Cardiac muscle cell (in vitro differentiated cells and primary cell): ENCODE data around the gene MYD88. TPM values are rescaled to one million over a fixed set of nuclear protein-coding genes. Genes with fewer than 3 reads are reported as not detected.

Experiments used
- DNase-seq, 2 donors: peaks; one replicate each; pipeline versions ENCODE4 v3.0.0 to v3.0.0-alpha.2; 2010 to 2017; ENCODE audit warnings: low read depth in 1 of 2, low spot score in 1 of 2
- H3K27ac ChIP-seq: fragments of 200-600 bp; sonication (generic); 2 replicates; pipeline ENCODE4 v1.5.1; 2016
- H3K27me3 ChIP-seq: fragments of 200-600 bp; sonication (generic); 2 replicates; pipeline ENCODE4 v1.6.0; 2016; ENCODE audit warnings: control low read depth
- H3K36me3 ChIP-seq: fragments of 200-600 bp; sonication (generic); 2 replicates; pipeline ENCODE4 v1.5.1; 2016; ENCODE audit warnings: control low read depth
- H3K4me1 ChIP-seq: fragments of 200-600 bp; sonication (generic); 2 replicates; pipeline ENCODE4 v1.8.1; 2017; ENCODE audit warnings: low read depth, mild to moderate bottlenecking, mixed run types
- H3K4me3 ChIP-seq: fragments of 200-600 bp; sonication (generic); 2 replicates; pipeline ENCODE4 v1.5.1; 2016; ENCODE audit warnings: mild to moderate bottlenecking
- H3K9me3 ChIP-seq: fragments of 200-600 bp; sonication (generic); 2 replicates; pipeline ENCODE4 v1.5.1; 2017; ENCODE audit warnings: low read depth, mild to moderate bottlenecking, control low read depth
- polyA plus RNA-seq: library from polyadenylated mRNA; unstranded; fragments of >200 nt; fragmentation: Nextera tagmentation; extraction: Ambion mirVana; gene quantifications from 2 replicates; pipeline ENCODE4 v1.2.1, GENCODE V29; 2016
- total RNA-seq: library from RNA; depleted of rRNA; stranded (reverse); fragments of >200 nt; gene quantifications from 2 replicates; pipeline ENCODE4 v1.2.3, GENCODE V29; 2016
- TF ChIP-seq, protein P1 (sequence below): IDR thresholded peaks from 2 replicates; pipeline ENCODE4 v1.5.1; 2012; ENCODE audit warnings: low read depth, mild to moderate bottlenecking, low read length

The MYD88 gene
- total and polyA plus RNA-seq, 2 experiments from 2014 or later = 2.5 to 7.2 TPM

DNA sequence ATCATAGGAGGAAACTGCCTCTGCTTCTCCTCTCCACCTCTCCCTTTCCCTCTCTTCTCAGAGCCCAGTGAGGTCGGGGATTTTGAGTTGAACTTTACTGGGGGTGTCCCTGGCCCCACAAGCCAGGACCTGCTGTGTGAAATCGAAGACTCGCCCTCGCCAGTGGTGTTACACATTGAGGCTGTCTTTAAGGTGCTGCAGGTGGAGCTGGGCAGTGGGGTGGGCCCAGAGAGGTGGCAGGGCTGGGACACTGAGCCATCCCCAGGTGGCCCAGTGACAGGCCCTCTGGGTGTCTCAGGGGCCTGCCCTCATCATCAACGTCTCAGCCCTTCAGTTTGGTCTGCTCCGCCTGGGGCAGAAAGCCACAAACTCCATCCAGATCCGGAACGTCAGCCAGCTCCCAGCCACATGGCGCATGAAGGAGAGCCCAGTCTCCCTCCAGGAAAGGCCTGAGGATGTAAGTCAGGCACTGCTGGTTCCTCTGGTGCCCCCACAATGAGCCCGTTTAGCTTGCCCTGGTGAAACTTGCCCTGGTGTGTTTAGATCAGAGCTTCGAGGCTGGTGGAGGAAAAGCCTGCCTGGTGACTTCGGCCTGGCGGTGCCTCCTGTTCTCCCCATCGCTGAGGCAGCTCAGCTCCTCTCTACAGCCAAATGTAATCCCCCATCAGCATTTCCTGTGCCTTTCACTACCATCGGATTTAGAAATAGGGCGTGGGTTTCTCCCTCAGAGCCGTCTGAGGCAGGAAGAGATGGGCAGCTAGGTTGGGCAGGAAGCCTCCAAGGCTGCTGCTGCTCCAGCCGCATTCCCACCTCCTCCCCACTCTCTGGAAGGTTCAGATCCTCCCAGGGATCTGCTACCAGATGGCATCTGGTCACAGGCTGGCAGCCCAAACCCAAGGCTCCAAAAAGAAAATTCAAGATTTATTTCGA lies 40.8 kb upstream of the MYD88 start:
- DNase-seq = no peak
- Histone ChIP-seq H3K27me3 (no peaks in the 10 kb centered on the region), H3K4me3 (no peak overlapping the region), H3K36me3 (no peaks in the 10 kb centered on the region), H3K27ac (no peak overlapping the region), H3K4me1 (peaks cover 18% of the 10 kb centered on the region), H3K9me3 (no peaks in the 10 kb centered on the region)
- TF ChIP-seq, protein P1, sequence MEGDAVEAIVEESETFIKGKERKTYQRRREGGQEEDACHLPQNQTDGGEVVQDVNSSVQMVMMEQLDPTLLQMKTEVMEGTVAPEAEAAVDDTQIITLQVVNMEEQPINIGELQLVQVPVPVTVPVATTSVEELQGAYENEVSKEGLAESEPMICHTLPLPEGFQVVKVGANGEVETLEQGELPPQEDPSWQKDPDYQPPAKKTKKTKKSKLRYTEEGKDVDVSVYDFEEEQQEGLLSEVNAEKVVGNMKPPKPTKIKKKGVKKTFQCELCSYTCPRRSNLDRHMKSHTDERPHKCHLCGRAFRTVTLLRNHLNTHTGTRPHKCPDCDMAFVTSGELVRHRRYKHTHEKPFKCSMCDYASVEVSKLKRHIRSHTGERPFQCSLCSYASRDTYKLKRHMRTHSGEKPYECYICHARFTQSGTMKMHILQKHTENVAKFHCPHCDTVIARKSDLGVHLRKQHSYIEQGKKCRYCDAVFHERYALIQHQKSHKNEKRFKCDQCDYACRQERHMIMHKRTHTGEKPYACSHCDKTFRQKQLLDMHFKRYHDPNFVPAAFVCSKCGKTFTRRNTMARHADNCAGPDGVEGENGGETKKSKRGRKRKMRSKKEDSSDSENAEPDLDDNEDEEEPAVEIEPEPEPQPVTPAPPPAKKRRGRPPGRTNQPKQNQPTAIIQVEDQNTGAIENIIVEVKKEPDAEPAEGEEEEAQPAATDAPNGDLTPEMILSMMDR = no peak

GRCh38 chr3:38098376-38098723 lies 40.1 kb upstream of the MYD88 start:
- TF ChIP-seq, protein P1 = no peak
- no peak overlapping the region for H3K4me3 ChIP-seq
- H3K4me1 ChIP-seq = peaks cover 18% of the 10 kb centered on the region
- no peaks in the 10 kb centered on the region for H3K9me3 ChIP-seq
- no peaks in the 10 kb centered on the region for H3K27me3 ChIP-seq
- DNase-seq = no peak
- H3K36me3 ChIP-seq = no peaks in the 10 kb centered on the region
- no peak overlapping the region for H3K27ac ChIP-seq

- no peaks in the 10 kb centered on the region for H3K9me3 ChIP-seq
- H3K27me3 ChIP-seq = no peaks in the 10 kb centered on the region
- H3K4me1 ChIP-seq = peaks cover 18% of the 10 kb centered on the region
- no peak overlapping the region for H3K27ac ChIP-seq
- TF ChIP-seq, protein P1 = no peak
- DNase-seq = no peak
- no peaks in the 10 kb centered on the region for H3K36me3 ChIP-seq
- no peak overlapping the region for H3K4me3 ChIP-seq
Measured at GRCh38 chr3:38099518-38099917, 38.9 kb upstream of the MYD88 start.

- TF ChIP-seq, protein P1 = no peak
- Histone ChIP-seq H3K36me3 (no peaks in the 10 kb centered on the region), H3K4me3 (no peak overlapping the region), H3K27me3 (no peaks in the 10 kb centered on the region), H3K4me1 (peaks cover 18% of the 10 kb centered on the region), H3K9me3 (no peaks in the 10 kb centered on the region), H3K27ac (no peak overlapping the region)
- no peak for DNase-seq
Measured at GRCh38 chr3:38100498-38100897, 38.0 kb upstream of the MYD88 start.

GRCh38 chr3:38101811-38102443 lies 36.5 kb upstream of the MYD88 start:
- peak in 1 of 2 donors; percentile 17 for DNase-seq
- H3K4me1 ChIP-seq = peaks cover 18% of the 10 kb centered on the region
- no peak overlapping the region for H3K27ac ChIP-seq
- TF ChIP-seq, protein P1 = no peak
- H3K27me3 ChIP-seq = no peaks in the 10 kb centered on the region
- H3K4me3 ChIP-seq = no peak overlapping the region
- no peaks in the 10 kb centered on the region for H3K9me3 ChIP-seq
- no peaks in the 10 kb centered on the region for H3K36me3 ChIP-seq
